ENCODE data around the gene F7.
"Not testable (repeated sequence)": the region's sequence is repeated elsewhere in the genome, so short reads cannot be mapped to it uniquely, and the experiment has no call there.

F7 gene

DNA sequence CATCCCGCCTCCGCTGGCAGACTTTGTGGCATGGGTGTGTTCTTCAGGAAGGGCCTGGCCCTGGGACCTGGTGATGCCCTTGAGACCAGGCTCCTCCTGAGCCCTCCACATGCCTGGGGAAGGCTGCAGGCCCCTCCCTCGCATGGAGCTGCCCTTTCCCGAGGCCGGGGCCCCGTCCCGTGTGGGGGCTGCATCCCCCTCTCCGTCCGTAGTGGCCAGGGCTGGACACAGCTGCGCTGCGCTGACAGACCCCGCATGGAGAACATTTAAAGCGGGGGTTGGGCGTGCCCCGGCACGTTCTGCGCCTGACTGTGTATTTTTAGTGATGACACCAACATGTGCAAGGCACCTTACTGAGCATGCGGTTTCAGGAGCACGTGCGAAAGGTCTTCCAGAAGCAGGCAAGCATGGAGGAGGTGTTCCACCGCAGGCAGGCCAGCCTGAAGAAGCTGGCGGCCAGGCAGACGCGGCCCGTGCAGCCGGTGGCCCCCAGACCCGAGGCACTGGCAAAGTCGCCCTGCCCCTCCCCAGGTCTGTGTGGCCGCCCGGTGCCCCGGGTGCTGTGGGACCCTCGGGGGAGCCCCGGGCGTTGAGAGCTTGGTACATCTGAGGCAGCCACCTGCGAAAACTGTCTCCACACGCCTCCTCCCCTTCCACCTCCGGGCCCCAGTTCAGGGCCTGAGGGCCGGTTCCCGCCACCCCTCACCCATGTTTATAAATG is 28.8 kb upstream of the F7 start:
- no peak for TF ChIP-seq CTCF (IDR thresholded peaks at IDR 0.05; ENCODE audit: insufficient read depth, low read length, missing control alignments)
- CTCF ChIA-PET: no interaction called here
- POLR2A ChIA-PET: no interaction called here
- DNase-seq (ENCODE audit: low read depth, low spot score): no peak
- H3K4me3 ChIP-seq (ENCODE audit: low read depth, low read length): no peak overlapping the region

GRCh38 chr13:113077566-113077952 is 28.0 kb upstream of the F7 start:
- ChIA-PET POLR2A (no interaction called here), CTCF (no interaction called here)
- no peak overlapping the region for H3K4me3 ChIP-seq (ENCODE audit: low read depth, low read length)
- TF ChIP-seq CTCF (IDR thresholded peaks at IDR 0.05; ENCODE audit: insufficient read depth, low read length, missing control alignments): no peak
- DNase-seq (ENCODE audit: low read depth, low spot score): no peak

- POLR2A ChIA-PET: no interaction called here
- CTCF ChIA-PET: no interaction called here
- H3K4me3 ChIP-seq (ENCODE audit: low read depth, low read length): no peak overlapping the region
- no peak for DNase-seq (ENCODE audit: low read depth, low spot score)
- TF ChIP-seq CTCF (IDR thresholded peaks at IDR 0.05; ENCODE audit: insufficient read depth, low read length, missing control alignments): no peak
Observed at GRCh38 chr13:113077953-113078901, 27.4 kb upstream of the F7 start.

DNA sequence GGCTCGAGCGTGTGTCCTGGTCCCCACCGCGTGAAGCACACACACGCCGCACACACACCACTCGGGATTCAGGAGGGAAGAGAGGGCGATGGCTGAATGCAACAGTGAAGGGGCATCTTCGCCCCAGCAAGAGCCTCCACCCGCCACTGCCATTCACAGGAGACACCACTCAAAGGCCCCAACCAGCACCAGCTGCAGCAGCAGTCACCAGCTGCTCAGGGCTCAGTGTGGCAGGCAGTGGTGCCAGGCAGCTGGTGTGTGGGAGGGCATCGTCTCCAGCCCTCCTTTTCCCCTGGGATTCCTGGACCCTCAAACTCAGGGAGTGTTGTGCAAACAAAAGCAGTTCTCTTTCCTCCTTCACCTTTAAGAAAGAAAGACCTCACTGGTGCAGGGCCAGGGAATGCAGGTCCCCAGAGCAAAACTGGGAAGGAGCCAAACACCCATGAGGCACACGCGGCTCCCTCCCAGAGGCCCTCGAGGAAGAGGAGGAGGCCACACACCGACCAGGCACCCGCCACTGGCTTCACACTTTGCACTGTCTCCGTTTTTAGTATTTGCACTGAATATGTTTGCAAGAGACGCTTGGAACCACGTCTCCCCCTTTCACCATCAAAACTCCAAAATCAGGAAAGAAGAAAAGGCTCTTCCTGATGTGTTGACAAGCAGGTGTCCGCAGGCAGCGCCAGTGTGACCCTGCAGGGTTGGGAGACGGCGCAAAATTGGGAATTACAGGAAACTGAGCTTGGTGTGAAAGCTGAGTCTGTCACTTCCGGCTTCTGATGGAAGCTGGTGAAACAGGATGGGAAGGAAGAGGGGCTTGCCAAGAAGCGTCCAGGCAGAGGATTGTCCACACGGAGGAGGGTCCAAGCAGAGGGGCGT is 26.4 kb upstream of the F7 start:
- no peak for TF ChIP-seq CTCF (IDR thresholded peaks at IDR 0.05; ENCODE audit: insufficient read depth, low read length, missing control alignments)
- ChIA-PET CTCF (no interaction called here), POLR2A (no interaction called here)
- no peak overlapping the region for H3K4me3 ChIP-seq (ENCODE audit: low read depth, low read length)
- DNase-seq (ENCODE audit: low read depth, low spot score): no peak

- H3K4me3 ChIP-seq (ENCODE audit: low read depth, low read length); CTCF ChIA-PET; POLR2A ChIA-PET; DNase-seq (ENCODE audit: low read depth, low spot score): not testable (repeated sequence)
Observed at GRCh38 chr13:113079781-113080080, 25.9 kb upstream of the F7 start.

DNA sequence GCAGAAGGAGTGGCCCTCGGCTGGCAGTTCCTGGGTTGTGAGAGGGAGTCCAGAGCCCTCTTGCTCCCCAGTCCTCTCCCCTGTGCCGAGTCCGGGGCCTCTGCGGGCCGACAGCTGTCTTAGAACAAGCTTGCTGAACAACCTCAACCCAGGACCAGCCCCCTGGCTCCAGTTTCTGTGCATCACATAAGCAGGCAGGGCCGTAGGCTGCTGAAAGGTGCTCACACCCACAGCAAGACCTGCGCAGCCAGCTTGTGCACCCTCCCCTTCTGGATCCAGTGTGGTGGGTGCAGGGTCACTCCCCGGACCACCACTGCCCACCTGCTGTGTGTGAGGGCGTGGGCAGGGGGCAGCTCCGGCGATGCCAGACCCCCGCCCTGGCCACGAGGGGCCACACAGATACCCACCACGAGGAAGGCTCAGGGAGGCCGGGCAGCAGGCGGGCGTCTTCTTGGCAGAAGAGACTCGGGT is 25.2 kb upstream of the F7 start:
- no peak overlapping the region for H3K4me3 ChIP-seq (ENCODE audit: low read depth, low read length)
- ChIA-PET CTCF (no interaction called here), POLR2A (no interaction called here)
- TF ChIP-seq CTCF (IDR thresholded peaks at IDR 0.05; ENCODE audit: insufficient read depth, low read length, missing control alignments): no peak
- no peak for DNase-seq (ENCODE audit: low read depth, low spot score)

Data from AG04449 (cell line).